GM10248 (cell line): ENCODE measurements around the gene CETP.

Source experiments
- CTCF ChIA-PET: fragments of 300-600 bp; sonication (Branson Sonifier 250); formaldehyde crosslinking; extraction: SDS; loops from one replicate; lab custom pipeline; 2021; ENCODE audit warnings: antibody characterized with exemption; lab: Yijun Ruan, JAX
- POLR2A ChIA-PET: fragments of 350-650 bp; sonication (Branson Sonifier 250); formaldehyde crosslinking; extraction: SDS; loops from one replicate; lab custom pipeline; 2020; ENCODE audit warnings: antibody characterized with exemption; lab: Yijun Ruan, JAX
- DNase-seq: peaks from one replicate; pipeline ENCODE4 v3.0.0; 2012; ENCODE audit errors: extremely low spot score
- TF ChIP-seq, protein P1 (sequence below): IDR thresholded peaks from 2 replicates; pipeline ENCODE4 v1.5.1; 2012; ENCODE audit warnings: mild to moderate bottlenecking, low read depth; ENCODE audit errors: extremely low read depth, missing control alignments, control extremely low read depth

CETP gene

DNA sequence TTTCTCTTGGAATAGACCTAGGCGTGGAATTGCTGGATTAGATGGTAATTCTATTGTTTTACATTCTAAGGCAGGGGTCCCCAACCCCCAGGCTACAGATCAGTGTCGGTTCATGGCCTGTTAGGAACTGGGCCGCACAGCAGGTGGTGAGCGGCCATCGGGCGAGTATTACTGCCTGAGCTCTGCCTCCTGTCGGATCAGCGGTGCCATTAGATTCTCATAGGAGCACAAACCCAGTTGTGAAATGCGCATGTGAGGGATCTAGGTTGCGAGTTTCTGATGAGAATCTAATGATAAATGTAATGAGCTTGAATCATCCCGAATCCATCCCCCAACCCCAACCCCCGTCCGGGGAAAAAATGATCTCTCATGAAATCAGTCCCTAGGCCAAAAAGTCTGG lies 50.6 kb downstream of the CETP start:
- TF ChIP-seq, protein P1, sequence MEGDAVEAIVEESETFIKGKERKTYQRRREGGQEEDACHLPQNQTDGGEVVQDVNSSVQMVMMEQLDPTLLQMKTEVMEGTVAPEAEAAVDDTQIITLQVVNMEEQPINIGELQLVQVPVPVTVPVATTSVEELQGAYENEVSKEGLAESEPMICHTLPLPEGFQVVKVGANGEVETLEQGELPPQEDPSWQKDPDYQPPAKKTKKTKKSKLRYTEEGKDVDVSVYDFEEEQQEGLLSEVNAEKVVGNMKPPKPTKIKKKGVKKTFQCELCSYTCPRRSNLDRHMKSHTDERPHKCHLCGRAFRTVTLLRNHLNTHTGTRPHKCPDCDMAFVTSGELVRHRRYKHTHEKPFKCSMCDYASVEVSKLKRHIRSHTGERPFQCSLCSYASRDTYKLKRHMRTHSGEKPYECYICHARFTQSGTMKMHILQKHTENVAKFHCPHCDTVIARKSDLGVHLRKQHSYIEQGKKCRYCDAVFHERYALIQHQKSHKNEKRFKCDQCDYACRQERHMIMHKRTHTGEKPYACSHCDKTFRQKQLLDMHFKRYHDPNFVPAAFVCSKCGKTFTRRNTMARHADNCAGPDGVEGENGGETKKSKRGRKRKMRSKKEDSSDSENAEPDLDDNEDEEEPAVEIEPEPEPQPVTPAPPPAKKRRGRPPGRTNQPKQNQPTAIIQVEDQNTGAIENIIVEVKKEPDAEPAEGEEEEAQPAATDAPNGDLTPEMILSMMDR = no peak
- CTCF ChIA-PET = interaction anchor here (1.2 to 4.9 kb wide), 4 partner anchors 13 to 48 kb away, joined by 3 to 33 read pairs (median 4); no protein-coding TSS in a partner anchor
- POLR2A ChIA-PET = interaction anchor here (1.1 kb wide), 1 partner anchor 10 kb away, joined by 4 read pairs; no protein-coding TSS in a partner anchor
- no peak for DNase-seq

DNA sequence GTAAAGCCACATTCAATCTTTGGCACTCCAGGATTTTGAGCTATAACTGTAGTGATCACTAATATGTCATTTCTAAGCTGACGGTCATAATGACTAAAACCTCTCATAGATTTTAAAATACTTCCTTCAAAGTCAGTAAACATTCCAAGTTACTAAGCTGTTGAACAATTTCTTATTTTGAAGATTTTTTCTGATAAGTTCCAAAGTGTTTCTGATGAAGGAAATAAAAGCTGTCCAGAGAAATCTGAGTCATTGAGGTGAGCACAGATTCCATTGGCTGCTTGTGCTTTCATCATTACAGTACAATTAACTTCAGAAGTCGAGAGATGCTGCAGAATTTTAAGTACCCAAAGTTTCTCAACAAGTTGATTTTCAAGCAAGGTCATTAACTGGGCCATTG lies 51.5 kb downstream of the CETP start:
- ChIA-PET POLR2A (interaction anchor here (1.1 kb wide), 1 partner anchor 9 kb away, joined by 4 read pairs; no protein-coding TSS in a partner anchor), CTCF (interaction anchor here (1.2 to 4.9 kb wide), 3 partner anchors 13 to 48 kb away, joined by 4 to 33 read pairs (median 5); no protein-coding TSS in a partner anchor)
- DNase-seq = no peak
- TF ChIP-seq, protein P1 = no peak

DNA sequence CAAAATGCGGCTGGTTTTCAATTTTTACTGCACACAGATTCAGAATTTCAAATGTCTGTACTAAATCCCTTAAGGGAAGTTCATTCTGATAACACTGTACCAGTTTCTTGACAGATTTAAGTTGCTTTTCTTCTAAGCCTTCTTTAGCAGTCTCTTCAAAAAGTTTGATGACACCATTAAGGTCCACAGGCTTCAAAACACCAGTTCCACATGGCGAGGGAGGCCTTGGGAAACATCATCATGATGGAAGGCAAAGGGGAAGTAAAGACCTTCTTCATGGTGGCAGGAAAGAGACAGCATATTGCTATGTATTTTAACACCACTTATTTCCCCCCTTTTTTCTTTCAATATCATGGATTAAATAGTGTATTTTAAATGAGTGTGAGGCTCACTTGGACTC lies 52.2 kb downstream of the CETP start:
- ChIA-PET POLR2A (no interaction called here), CTCF (no interaction called here)
- DNase-seq = no peak
- TF ChIP-seq, protein P1 = no peak

- TF ChIP-seq, protein P1 = no peak
- POLR2A ChIA-PET = no interaction called here
- DNase-seq = no peak
- CTCF ChIA-PET = interaction anchor here (0.9 to 1.9 kb wide), 2 partner anchors 17 to 52 kb away, joined by 3 to 5 read pairs; no protein-coding TSS in a partner anchor
Observed at GRCh38 chr16:57016301-57016700, 54.6 kb downstream of the CETP start.

- ChIA-PET POLR2A (no interaction called here), CTCF (interaction anchor here (0.9 to 1.9 kb wide), 3 partner anchors 10 to 53 kb away, joined by 3 to 5 read pairs (median 3); no protein-coding TSS in a partner anchor)
- TF ChIP-seq, protein P1 = no peak
- DNase-seq = no peak
Observed at GRCh38 chr16:57016831-57017230, 55.1 kb downstream of the CETP start.

DNA sequence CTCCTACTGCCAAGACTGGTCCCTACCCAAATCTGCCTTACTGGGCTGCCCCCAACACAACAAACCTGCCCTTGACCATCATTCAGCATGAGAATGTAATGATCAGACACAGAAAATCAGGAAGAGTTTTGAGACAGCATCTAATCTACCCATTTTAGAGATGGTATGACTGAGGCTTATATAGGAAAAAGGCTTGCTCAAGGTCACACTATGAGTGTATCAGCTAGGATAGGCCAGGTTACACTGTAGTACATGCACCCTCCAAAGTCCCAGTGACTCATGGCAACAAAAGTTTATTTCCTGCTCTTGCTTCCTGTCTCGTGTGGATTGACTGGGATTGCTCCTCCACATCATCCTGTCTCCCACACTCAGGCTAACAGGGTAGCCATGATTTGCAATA lies 55.5 kb downstream of the CETP start:
- POLR2A ChIA-PET = no interaction called here
- TF ChIP-seq, protein P1 = no peak

More for the DNA sequence above, 55.5 kb downstream of the CETP start:
- no peak for DNase-seq
- CTCF ChIA-PET = interaction anchor here (1.1 to 1.9 kb wide), 2 partner anchors 9 to 53 kb away, joined by 3 to 5 read pairs; no protein-coding TSS in a partner anchor
